Neutrophil (primary cell): ENCODE results near the gene MTHFR.
A peak's percentile ranks its signal among the peaks of the same experiment; 100 is the strongest.

Source experiments
- H3K27ac ChIP-seq: fragments of 200-600 bp; sonication (generic); 2 replicates; pipeline ENCODE4 v1.5.1; 2016; ENCODE audit warnings: mild to moderate bottlenecking, moderate library complexity
- H3K27me3 ChIP-seq: fragments of 200-600 bp; sonication (generic); 2 replicates; pipeline ENCODE4 v1.6.0; 2016; ENCODE audit warnings: mild to moderate bottlenecking
- H3K36me3 ChIP-seq: fragments of 200-600 bp; sonication (generic); 2 replicates; pipeline ENCODE4 v1.5.1; 2017
- H3K4me1 ChIP-seq, 2 experiments: fragments of 200-600 bp in 1 of 2; sonication (generic) in 1 of 2; 1 replicate in 1 of 2; 2 replicates in 1 of 2; pipeline versions ENCODE4 v1.5.1 to v1.6.1; 2013 to 2016; ENCODE audit warnings: low read depth in 1 of 2, low read length in 1 of 2, mild to moderate bottlenecking in 1 of 2, moderate library complexity in 1 of 2; ENCODE audit not compliant: control insufficient read depth in 1 of 2, insufficient read depth in 1 of 2
- H3K4me3 ChIP-seq, 2 experiments: fragments of 200-600 bp in 1 of 2; sonication (generic) in 1 of 2; 1 replicate in 1 of 2; 2 replicates in 1 of 2; pipeline ENCODE4 v1.5.1; 2013 to 2016; ENCODE audit warnings: low read depth in 1 of 2, low read length in 1 of 2, mild to moderate bottlenecking in 1 of 2, moderate library complexity in 1 of 2
- H3K9me3 ChIP-seq: fragments of 200-600 bp; sonication (generic); 2 replicates; pipeline ENCODE4 v1.5.1; 2016
- TF ChIP-seq, protein P1 (sequence below): fragments of 200-600 bp; sonication (generic); IDR thresholded peaks from 2 replicates; pipeline ENCODE4 v1.5.1; 2016; ENCODE audit warnings: antibody characterized with exemption

Gene MTHFR

GRCh38 chr1:11752359-11753088 lies 53.2 kb downstream of the MTHFR start:
- Histone ChIP-seq H3K27me3 (no peaks in the 10 kb centered on the region), H3K36me3 (peaks cover 51% of the 10 kb centered on the region), H3K4me3 (no peak overlapping the region), H3K27ac (peak overlapping the region; percentile 45), H3K9me3 (no peaks in the 10 kb centered on the region), H3K4me1 (peaks cover 17 to 21% of the 10 kb centered on the region in 2 experiments)
- TF ChIP-seq, protein P1, sequence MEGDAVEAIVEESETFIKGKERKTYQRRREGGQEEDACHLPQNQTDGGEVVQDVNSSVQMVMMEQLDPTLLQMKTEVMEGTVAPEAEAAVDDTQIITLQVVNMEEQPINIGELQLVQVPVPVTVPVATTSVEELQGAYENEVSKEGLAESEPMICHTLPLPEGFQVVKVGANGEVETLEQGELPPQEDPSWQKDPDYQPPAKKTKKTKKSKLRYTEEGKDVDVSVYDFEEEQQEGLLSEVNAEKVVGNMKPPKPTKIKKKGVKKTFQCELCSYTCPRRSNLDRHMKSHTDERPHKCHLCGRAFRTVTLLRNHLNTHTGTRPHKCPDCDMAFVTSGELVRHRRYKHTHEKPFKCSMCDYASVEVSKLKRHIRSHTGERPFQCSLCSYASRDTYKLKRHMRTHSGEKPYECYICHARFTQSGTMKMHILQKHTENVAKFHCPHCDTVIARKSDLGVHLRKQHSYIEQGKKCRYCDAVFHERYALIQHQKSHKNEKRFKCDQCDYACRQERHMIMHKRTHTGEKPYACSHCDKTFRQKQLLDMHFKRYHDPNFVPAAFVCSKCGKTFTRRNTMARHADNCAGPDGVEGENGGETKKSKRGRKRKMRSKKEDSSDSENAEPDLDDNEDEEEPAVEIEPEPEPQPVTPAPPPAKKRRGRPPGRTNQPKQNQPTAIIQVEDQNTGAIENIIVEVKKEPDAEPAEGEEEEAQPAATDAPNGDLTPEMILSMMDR, result no peak

- Histone ChIP-seq H3K4me1 (peaks cover 25 to 30% of the 10 kb centered on the region in 2 experiments), H3K36me3 (peaks cover 65% of the 10 kb centered on the region), H3K9me3 (no peaks in the 10 kb centered on the region), H3K27me3 (no peaks in the 10 kb centered on the region), H3K27ac (peak overlapping the region; percentile 45), H3K4me3 (no peak overlapping the region)
- TF ChIP-seq, protein P1, result no peak
Observed at GRCh38 chr1:11751087-11751486, 54.7 kb downstream of the MTHFR start.

GRCh38 chr1:11749996-11750395 lies 55.8 kb downstream of the MTHFR start:
- H3K36me3 ChIP-seq, result peaks cover 76% of the 10 kb centered on the region
- H3K9me3 ChIP-seq, result no peaks in the 10 kb centered on the region
- peaks cover 32 to 40% of the 10 kb centered on the region in 2 experiments for H3K4me1 ChIP-seq
- TF ChIP-seq, protein P1, result no peak
- no peaks in the 10 kb centered on the region for H3K27me3 ChIP-seq
- no peak overlapping the region for H3K4me3 ChIP-seq
- H3K27ac ChIP-seq, result peak overlapping the region; percentile 45

- Histone ChIP-seq H3K4me1 (peaks cover 29 to 34% of the 10 kb centered on the region in 2 experiments), H3K9me3 (no peaks in the 10 kb centered on the region), H3K27ac (peak overlapping the region; percentile 72), H3K4me3 (peak overlapping the region in 1 of 2 experiments; percentile 36), H3K36me3 (peaks cover 83% of the 10 kb centered on the region), H3K27me3 (no peaks in the 10 kb centered on the region)
- TF ChIP-seq, protein P1, result peak; percentile 92
Observed at GRCh38 chr1:11749203-11749689, 56.5 kb downstream of the MTHFR start.

- Histone ChIP-seq H3K9me3 (no peaks in the 10 kb centered on the region), H3K4me3 (peak overlapping the region in 1 of 2 experiments; percentile 36), H3K27me3 (no peaks in the 10 kb centered on the region), H3K4me1 (peaks cover 29 to 41% of the 10 kb centered on the region in 2 experiments), H3K27ac (peak overlapping the region; percentile 72), H3K36me3 (peaks cover 89% of the 10 kb centered on the region)
- TF ChIP-seq, protein P1, result no peak
Observed at GRCh38 chr1:11748294-11749202, 57.2 kb downstream of the MTHFR start.
